Measurements from ENCODE around the gene CAP2. TPM values are rescaled to one million over a fixed set of nuclear protein-coding genes. Genes with fewer than 3 reads are reported as not detected.
"Not testable (repeated sequence)": the region's sequence is repeated elsewhere in the genome, so short reads cannot be mapped to it uniquely, and the experiment has no call there.

CAP2 gene
- total RNA-seq, 4 donors from 2014 or later: 3.5 to 8.9 (median 4.5) TPM

DNA sequence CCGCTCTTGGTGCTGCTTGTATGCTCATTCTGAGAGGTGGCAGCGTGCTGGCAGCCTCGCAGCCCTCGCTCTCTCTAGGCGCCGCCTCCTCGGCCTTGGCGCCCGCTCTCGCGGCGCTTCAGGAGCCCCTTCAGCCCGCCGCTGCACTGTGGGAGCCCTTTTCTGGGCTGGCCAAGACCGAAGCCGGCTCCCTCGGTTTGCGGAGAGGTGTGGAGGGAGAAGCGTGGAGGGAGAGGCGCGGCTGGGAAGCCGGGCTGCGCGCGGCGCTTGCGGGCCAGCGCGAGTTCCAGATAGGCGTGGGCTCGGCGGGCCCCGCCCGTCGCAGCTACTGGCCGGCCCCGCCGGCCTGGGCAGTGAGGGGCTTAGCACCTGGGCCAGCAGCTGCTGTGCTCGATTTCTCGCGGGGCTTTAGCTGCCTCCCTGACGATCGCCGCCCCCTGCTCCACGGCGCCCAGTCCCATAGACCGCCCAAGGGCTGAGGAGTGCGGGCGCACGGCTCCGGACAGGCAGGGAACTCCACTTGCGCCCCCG lies 187.2 kb downstream of the CAP2 start:
- ATAC-seq (ENCODE audit: low FRiP score) (peak; percentile 49), DNase-seq (ENCODE audit: low spot score) (no peak)
- TF ChIP-seq, protein P1, sequence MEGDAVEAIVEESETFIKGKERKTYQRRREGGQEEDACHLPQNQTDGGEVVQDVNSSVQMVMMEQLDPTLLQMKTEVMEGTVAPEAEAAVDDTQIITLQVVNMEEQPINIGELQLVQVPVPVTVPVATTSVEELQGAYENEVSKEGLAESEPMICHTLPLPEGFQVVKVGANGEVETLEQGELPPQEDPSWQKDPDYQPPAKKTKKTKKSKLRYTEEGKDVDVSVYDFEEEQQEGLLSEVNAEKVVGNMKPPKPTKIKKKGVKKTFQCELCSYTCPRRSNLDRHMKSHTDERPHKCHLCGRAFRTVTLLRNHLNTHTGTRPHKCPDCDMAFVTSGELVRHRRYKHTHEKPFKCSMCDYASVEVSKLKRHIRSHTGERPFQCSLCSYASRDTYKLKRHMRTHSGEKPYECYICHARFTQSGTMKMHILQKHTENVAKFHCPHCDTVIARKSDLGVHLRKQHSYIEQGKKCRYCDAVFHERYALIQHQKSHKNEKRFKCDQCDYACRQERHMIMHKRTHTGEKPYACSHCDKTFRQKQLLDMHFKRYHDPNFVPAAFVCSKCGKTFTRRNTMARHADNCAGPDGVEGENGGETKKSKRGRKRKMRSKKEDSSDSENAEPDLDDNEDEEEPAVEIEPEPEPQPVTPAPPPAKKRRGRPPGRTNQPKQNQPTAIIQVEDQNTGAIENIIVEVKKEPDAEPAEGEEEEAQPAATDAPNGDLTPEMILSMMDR (IDR thresholded peaks at IDR 0.05): no peak

DNA sequence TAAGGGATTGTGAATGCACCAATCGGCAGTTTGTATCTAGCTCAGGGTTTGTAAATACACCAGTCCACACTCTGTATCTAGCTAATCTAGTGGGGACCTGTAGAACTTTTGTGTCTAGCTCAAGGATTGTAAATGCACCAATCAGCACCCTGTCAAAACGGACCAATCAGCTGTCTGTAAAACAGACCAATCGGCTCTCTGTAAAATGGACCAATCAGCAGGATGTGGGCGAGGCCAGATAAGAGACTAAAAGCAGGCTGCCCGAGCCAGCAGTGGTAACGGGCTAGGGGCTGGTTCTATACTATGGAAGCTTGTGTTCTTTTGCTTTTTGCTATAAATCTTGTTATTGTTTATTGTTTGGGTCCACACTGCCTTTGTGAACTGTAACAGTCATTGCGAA lies 187.9 kb downstream of the CAP2 start:
- not testable (repeated sequence) for DNase-seq (ENCODE audit: low spot score); ATAC-seq (ENCODE audit: low FRiP score)

DNA sequence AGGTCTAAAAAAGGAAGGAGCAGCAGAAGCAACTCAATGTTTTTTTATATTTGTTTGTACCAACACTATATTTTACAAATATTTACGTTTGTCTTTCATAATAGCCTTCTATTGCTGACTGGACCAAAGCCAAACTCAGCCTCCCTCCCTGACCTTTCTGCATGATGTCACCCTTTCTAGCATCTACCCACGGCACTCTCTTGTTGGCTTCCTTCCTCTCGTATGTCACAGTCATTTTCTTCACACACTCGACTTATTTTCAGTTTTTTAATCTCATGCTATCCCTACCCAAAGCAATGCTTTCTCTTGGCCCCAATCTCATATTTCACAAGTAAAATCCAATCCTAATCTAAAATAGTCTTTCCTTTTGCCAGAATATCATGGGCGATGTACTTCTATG lies 190.4 kb downstream of the CAP2 start:
- ATAC-seq (ENCODE audit: low FRiP score) (peak; percentile 33), DNase-seq (ENCODE audit: low spot score) (no peak)
- TF ChIP-seq, protein P1 (IDR thresholded peaks at IDR 0.05): no peak

DNA sequence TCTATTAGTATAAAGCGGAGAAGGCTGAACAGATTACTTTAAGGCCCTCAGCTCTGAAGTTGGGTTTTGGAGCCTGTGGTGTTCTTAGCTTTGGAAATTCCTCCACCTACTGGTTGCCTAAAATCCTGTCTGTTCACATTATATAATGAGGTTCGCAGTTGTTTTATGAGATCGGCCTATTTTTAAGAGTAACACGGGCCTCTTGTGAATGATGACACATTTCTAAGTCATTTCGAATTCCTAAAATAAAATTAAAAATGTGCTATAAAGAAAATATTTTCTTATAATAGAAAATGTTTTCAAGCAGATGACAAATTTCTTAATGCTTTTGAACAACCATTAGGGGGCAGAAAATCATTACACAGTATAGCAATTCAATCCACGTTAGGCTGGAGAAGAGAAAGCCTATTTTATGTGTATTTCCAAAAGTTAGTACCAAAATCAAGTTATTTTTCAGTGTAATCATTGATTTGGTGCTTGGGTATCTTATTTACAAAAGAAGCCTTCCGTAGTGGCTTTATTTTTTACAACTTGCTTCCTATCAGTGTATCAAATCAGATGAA lies 190.9 kb downstream of the CAP2 start:
- DNase-seq (ENCODE audit: low spot score) (no peak), ATAC-seq (ENCODE audit: low FRiP score) (peak; percentile 83)
- TF ChIP-seq, protein P1 (IDR thresholded peaks at IDR 0.05): peak in 2 of 3 donors; percentile 5 to 22

DNA sequence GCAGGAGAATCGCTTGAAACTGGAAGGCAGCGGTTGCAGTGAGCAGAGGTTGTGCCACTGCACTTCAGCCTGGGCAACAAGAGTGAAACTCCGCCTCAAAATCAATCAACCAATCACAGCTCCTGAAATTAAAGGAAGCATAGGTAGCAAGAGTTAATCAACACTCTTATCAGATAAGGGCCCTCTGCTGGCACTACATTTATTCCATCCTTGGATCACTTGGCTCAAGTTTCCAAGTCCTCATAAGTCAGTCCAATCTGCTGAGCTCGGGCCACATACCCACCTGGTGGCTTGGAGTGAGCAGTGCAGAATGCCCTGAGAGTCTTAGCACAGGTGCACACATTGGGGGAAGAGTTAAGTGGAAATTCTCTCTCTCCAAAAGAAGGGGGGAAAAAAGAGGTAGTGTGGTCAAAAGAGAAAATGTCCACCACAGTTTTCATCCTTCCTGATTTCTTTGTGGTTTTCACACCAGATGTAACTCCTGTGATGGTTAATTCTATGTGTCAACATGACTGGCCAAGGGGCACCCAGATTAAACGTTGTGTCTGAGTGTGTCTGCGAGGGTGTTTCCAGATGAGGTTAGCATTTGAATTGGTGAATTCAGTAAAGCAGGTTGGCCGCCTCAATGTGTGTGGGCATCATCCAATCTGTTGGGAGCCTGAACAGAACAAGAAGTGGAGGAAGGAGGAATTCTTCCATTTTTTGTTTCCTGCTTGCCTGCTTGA lies 192.5 kb downstream of the CAP2 start:
- no peak for ATAC-seq (ENCODE audit: low FRiP score)
- DNase-seq (ENCODE audit: low spot score): no peak
- TF ChIP-seq, protein P1 (IDR thresholded peaks at IDR 0.05): no peak

DNA sequence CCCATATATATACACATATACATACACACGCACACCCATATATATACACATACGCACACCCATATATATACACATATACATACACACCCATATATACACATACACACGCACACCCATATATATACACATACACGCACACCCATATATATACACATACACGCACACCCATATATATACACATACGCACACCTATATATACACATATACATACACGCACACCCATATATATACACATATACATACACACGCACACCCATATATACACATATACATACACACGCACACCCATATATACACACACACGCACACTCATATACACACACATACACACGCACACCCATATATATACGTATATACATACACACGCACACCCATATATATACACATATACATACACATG lies 193.2 kb downstream of the CAP2 start:
- not testable (repeated sequence) for ATAC-seq (ENCODE audit: low FRiP score); DNase-seq (ENCODE audit: low spot score)

DNA sequence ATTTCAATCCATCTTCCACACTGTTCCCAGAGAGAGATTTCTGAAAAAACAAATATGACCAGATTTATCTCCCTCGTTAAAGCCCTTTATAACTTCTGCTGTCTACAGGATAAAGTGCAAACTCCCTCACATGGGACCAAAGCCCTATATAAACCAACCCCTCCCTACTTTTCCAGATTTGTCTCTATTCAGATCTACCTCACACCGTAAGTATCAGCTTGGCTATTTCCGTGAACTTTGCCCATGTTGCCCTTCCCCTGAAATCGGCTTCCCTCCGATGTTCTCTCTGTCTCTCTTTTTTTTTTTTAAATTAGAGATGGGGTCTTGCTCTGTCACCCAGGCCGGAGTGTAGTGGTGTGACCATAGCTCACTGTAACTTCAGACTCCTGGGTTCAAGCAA lies 194.6 kb downstream of the CAP2 start:
- TF ChIP-seq, protein P1 (IDR thresholded peaks at IDR 0.05): no peak
- ATAC-seq (ENCODE audit: low FRiP score) (no peak), DNase-seq (ENCODE audit: low spot score) (no peak)
